8988T (cell line): ENCODE measurements around the gene EIF2AK3.
"Not testable (repeated sequence)": the region's sequence is repeated elsewhere in the genome, so short reads cannot be mapped to it uniquely, and the experiment has no call there.

Source experiments
- DNase-seq: peaks from one replicate; pipeline ENCODE4 v3.0.0; 2011

EIF2AK3 gene

DNA sequence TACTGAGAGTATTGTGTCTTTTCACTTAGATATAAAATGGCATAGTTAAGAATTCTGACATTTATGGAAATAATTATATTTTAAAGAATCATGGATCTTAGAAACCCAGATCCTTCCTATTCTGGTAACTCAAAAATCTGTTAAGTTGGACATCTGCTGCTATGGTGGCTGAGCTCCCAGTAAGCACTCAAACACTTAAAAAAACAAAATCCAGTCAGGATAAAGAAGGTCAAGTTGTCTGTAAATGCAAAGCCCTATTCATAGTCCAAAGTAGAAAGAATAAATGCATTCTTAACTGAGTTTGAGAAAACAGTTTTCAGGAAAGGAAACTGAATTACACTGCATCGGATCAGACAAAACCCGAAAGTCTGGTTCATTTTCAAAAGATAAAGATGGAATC is 35.6 kb downstream of the EIF2AK3 start:
- no peak for DNase-seq

DNA sequence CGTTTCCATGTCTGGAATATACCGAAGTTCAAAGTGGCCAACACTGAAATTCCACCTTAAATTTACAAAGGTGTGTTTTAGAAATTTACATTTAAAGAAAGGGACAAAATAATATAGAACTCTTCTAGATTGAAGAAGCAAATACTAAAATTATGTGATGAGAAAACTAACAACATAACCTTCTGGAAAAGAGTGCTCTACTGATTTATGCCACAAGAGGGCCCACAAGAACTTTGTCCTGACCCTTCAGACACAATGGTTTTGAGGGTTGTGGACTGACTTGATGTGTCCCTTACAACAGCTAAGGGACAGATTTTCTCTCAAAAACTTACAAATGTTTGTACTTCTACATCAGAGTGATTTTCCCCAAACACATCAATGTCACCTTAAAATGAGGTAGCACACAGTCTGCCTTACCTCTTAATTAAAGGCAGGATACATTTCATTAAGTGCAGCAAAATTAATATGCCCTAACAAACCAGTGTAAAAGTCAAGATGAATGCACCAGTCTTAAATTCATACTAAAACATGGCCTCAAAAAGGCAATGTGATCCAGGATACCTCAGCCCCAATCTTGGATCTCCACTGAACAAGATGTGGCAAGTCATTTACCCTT is 36.2 kb downstream of the EIF2AK3 start:
- DNase-seq, result peak; percentile 19

GRCh38 chr2:88585969-88586368 is 41.3 kb downstream of the EIF2AK3 start:
- no peak for DNase-seq

DNA sequence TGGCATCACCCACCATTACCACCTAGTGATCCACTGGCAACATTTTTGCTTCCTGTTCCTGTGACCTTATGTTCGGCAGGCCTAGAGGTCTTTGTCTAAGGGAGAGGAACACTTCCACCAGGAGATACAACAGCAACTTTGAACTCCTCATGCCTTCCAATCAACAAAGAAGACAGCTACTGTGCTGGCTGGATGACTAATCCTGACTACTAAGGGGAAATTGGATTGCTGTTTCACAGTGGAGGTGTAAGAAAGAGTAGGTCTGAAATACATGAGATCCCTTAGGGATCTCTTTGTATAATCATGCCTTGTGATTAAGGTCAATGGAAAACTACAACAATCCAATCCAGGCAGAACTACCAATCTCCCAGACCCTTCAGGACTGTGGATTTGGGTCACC is 45.2 kb downstream of the EIF2AK3 start:
- no peak for DNase-seq

DNA sequence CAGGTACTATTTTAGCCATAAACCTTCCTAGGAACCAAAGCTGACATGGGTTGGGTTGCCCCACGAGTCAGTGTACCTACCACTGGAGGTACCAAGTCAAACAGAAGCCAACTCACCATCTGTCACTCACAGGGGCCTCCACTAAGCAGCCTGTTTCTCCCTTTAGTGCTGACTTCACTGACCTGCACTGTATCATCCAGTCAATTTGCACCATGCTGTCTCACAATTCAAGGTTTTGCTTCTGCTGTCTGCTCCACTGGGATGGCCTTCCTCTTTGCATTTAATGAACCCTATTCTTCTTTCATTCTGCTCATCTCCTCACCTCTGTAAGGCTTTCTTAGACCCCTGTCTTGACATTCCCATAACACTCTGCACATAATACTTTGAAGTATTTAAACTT is 47.2 kb downstream of the EIF2AK3 start:
- DNase-seq, result no peak

DNA sequence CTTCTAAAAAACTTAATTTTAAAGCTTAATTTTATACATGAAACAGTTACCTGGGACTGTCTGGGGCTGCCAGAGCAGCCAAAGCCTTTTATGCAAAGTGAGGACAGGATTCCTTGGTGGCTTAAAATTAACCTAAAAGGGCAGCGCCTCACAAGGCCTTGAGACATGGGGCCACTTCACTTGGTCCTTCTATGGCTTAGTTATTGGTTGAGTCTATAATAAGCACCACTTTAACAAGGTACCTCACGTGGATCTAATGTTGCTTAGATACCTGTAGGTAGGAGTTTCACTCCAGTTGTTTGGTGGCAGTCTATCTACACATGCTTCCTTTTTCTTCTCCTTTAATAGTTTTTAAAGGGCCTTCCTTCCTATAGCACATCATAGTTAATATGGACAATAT is 51.6 kb downstream of the EIF2AK3 start:
- no peak for DNase-seq

DNA sequence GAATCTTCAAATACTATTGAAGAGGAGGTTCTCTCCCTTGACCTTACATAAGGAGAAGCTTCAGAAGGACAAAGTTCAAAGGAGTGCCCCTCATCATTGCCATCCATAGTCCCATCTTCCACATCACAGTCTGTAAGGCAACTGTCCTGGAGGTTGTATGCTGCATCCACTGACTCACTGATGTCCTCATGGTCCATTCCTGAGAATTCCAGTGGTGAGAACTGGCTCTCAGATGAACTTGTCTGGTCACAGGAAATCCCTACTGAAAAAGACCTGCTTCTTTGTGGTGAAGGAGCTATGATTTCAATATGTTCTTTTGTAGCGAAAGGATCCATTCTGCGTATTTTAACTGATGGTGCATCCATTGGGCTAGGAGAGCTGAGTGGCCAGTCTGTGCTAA is 52.2 kb downstream of the EIF2AK3 start:
- DNase-seq, result no peak

GRCh38 chr2:88574445-88574844 is 52.8 kb downstream of the EIF2AK3 start:
- DNase-seq, result no peak

GRCh38 chr2:88568179-88568578 is 59.1 kb downstream of the EIF2AK3 start:
- DNase-seq, result no peak

GRCh38 chr2:88564402-88564801 is 62.9 kb downstream of the EIF2AK3 start:
- DNase-seq, result no peak

DNA sequence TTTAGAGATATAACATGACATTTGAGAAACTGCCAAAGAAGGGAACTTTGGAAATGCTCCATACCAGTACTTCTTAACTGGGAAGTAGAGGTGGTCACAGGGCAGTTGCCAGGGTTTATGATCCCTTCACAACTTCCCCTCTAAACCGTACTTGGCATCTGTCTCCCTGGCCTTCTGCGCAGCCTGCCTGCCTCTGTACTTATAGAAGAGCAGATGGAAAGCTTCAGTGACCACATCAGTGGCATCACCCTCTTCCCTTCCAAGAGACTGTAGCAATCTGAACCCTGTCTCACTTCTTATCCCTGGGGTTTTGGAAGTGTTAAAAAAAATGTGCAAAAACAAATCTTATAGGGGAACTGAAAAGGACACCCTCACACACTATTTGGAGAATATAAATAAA is 64.1 kb downstream of the EIF2AK3 start:
- DNase-seq, result no peak

DNA sequence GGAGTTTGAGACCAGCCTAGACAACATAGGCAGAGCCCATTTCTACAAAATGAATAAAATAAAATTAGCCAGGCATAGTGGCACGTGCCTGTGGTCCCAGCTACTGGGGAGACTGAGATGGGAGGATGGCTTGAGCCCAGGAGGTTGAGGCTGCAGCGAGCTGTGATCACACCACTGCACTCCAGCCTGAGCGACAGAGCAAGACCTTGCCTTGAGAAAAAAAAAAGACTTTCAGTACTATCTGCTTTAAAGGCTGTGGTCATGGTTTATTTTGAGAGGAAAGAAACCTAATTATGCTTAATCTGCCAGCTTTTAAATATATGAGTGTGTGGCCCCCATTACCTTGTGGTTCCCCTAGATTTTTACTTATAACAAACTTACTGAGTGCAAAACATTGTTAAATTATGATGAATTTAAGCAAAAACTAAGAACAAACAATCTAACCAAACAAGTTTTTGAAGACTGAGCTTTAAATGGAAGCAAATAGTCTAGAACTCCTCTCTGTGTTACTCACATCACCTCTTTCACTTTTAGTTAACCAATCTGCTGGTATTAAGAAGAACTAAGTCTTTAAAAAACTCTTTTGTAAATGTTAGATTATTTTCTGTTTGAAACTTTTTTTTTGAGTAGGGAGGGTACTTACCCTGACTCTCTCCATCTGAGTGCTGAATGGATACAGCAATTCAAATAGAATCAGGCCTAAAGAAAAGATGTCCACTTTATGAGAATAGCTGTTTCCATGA is 65.4 kb downstream of the EIF2AK3 start:
- no peak for DNase-seq

DNA sequence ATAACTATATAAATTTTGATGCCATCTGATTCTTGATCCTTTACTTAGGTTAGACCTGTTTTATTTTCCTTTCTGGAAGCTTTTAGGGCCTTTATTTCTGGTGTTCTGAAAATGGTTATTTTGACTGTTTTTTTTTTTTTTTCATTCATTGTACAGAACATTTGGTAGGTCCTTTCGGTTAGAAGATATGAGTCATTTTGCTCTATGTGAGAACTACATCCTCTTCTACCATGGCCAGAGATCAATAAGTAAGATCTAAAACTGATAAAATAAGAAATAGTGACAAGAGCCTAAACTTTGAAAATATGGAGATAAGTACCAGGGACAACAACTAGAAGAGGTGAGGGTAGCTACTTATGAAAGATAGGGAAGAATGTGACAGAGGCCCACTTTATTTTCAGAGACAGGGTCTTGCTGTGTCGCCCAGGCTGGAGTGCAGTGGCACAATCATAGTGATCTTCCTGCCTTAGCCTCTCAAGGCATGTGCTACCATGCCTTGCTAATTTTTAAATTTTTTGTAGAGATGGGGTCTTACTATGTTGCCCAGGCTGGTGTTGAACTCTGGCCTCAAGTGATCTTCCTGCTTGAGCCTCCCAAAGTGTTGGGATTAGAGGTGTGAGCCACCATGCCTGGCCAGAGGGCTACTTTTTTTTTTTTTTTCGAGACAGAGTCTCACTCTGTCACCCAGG is 66.5 kb downstream of the EIF2AK3 start:
- no peak for DNase-seq

- DNase-seq, result no peak
Measured at GRCh38 chr2:88557290-88557689, 70.0 kb downstream of the EIF2AK3 start.

GRCh38 chr2:88556026-88556425 is 71.2 kb downstream of the EIF2AK3 start:
- no peak for DNase-seq

- DNase-seq, result no peak
Measured at GRCh38 chr2:88554189-88554588, 73.1 kb downstream of the EIF2AK3 start.

- no peak for DNase-seq
Measured at GRCh38 chr2:88549616-88550292, 77.5 kb downstream of the EIF2AK3 start.

GRCh38 chr2:88546291-88546690 is 81.0 kb downstream of the EIF2AK3 start:
- not testable (repeated sequence) for DNase-seq

DNA sequence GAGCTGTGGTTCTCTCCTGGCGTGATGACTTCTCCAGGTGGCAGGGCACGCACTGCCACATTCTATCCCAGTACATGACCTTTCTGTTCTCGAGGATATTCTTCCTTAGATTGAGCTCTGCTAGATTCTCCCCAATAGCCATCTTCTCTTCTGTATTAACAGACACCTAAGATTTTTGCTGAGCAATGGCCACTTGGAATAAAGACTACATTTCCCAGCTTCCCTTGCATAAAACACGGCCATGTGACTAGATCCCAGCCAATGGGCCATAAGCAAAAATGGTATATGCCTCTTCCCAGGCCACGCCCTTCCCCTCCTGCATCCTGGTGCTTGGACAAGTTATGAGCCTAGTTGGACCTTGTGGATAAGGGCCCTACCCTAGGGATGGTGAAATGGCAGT is 82.1 kb downstream of the EIF2AK3 start:
- DNase-seq, result peak; percentile 42

DNA sequence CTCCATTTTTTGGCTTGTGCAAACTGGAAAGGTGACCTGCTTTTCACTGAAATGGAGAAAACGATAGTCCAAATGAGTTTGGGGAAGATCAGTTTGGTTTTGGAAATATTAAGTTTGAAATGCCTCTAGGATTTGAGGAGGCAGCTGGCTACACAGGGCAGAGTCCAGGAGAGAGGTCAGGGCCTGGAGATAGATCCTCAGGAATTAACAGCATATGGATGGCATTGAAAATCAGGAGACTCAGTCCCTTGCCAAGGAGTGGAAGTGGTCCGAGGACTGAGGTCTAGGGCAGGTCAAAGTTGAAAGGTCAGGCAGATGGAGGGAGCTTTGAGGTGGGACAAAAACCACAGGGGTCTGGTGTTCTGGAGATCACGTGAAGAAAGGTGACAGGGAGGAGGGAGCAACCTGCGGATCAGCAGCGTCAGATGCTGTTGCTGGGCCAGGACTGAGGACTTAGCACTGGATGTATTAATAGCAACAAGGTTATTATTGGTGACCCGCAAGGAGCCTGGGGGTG is 83.7 kb downstream of the EIF2AK3 start:
- no peak for DNase-seq

DNA sequence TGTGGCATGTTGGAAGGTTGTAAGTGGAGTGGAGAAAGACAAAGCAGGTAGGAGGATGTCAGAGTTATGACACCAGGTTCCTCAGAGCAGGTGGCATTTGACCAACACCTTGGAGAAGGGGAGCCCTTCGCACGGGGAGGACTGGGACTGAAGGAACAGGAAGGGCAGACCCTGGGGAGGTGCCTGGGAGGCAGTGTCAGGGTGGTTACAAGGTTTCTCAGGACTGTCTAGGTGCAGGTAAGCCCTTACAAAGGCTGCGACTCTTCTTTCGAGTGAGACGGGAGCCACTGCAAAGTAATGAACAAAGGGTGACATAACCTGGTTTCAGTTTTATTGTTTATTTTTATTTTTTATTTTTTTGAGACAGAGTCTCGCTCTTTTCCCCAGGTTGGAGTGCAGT is 84.6 kb downstream of the EIF2AK3 start:
- DNase-seq, result no peak

GRCh38 chr2:88540346-88540745 is 86.9 kb downstream of the EIF2AK3 start:
- DNase-seq, result no peak

- no peak for DNase-seq
Measured at GRCh38 chr2:88538362-88538917, 88.8 kb downstream of the EIF2AK3 start.
